ENCODE measurements around the gene SNX17. TPM values are rescaled to one million over a fixed set of nuclear protein-coding genes. Genes with fewer than 3 reads are reported as not detected.

SNX17 gene
- total RNA-seq, 4 donors from 2014 or later, result 59.8 to 99.3 (median 73.9) TPM

- in situ Hi-C loops (cut with MboI; ENCODE audit: low pct_ligation_motif_present in 1 of 4, low pct_unique_long_range_greater_than_20kb in 1 of 4, low sequenced_read_pairs in 3 of 4), result no loop called here
- peaks cover 14 to 37% (median 25%) of the 10 kb centered on the region in 4 donors for H3K4me1 ChIP-seq
- H3K27ac ChIP-seq, result no peak overlapping the region
- TF ChIP-seq POLR2AphosphoS5 (IDR thresholded peaks at IDR 0.05) (no peak), EP300 (IDR thresholded peaks at IDR 0.05; ENCODE audit: low read depth) (no peak), POLR2A (IDR thresholded peaks at IDR 0.05) (no peak)
- TF ChIP-seq, protein P1, sequence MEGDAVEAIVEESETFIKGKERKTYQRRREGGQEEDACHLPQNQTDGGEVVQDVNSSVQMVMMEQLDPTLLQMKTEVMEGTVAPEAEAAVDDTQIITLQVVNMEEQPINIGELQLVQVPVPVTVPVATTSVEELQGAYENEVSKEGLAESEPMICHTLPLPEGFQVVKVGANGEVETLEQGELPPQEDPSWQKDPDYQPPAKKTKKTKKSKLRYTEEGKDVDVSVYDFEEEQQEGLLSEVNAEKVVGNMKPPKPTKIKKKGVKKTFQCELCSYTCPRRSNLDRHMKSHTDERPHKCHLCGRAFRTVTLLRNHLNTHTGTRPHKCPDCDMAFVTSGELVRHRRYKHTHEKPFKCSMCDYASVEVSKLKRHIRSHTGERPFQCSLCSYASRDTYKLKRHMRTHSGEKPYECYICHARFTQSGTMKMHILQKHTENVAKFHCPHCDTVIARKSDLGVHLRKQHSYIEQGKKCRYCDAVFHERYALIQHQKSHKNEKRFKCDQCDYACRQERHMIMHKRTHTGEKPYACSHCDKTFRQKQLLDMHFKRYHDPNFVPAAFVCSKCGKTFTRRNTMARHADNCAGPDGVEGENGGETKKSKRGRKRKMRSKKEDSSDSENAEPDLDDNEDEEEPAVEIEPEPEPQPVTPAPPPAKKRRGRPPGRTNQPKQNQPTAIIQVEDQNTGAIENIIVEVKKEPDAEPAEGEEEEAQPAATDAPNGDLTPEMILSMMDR (IDR thresholded peaks at IDR 0.05), result no peak
- DNase-seq, result no peak
- no peak overlapping the region for H3K4me3 ChIP-seq
- no peaks in the 10 kb centered on the region for H3K27me3 ChIP-seq
- peaks cover 0 to 45% (median 20%) of the 10 kb centered on the region in 4 donors for H3K36me3 ChIP-seq
- intact Hi-C loops (cut with DNase I; ENCODE audit: low total_unique reads), result no loop called here
- no peaks in the 10 kb centered on the region for H3K9me3 ChIP-seq
- 60 to 73% methylated on average over 1 to 10 of the region's 10 CpGs for WGBS, 2 donors (ENCODE audit: low coverage in 1 of 2)
These were observed 6.6 kb downstream of the SNX17 start for GRCh38 chr2:27376866-27377617.

- Histone ChIP-seq H3K4me3 (no peak overlapping the region), H3K9me3 (no peaks in the 10 kb centered on the region), H3K36me3 (peaks cover 0 to 45% (median 20%) of the 10 kb centered on the region in 4 donors), H3K27ac (no peak overlapping the region), H3K4me1 (peaks cover 8 to 31% (median 20%) of the 10 kb centered on the region in 4 donors), H3K27me3 (no peaks in the 10 kb centered on the region)
- DNase-seq, result no peak
- 86% methylated on average over 15 of the region's 18 CpGs; no CpG with 5 or more reads in 1 of the 2 donors for WGBS, 2 donors (ENCODE audit: low coverage in 1 of 2)
- TF ChIP-seq, protein P1 (IDR thresholded peaks at IDR 0.05), result no peak
- TF ChIP-seq POLR2AphosphoS5 (IDR thresholded peaks at IDR 0.05), result peak in 1 of 3 donors; percentile 18
- TF ChIP-seq POLR2A (IDR thresholded peaks at IDR 0.05), result peak; percentile 4
- no peak for TF ChIP-seq EP300 (IDR thresholded peaks at IDR 0.05; ENCODE audit: low read depth)
- in situ Hi-C loops (cut with MboI; ENCODE audit: low pct_ligation_motif_present in 1 of 4, low pct_unique_long_range_greater_than_20kb in 1 of 4, low sequenced_read_pairs in 3 of 4) (no loop called here), intact Hi-C loops (cut with DNase I; ENCODE audit: low total_unique reads) (no loop called here)
These were observed 7.2 kb downstream of the SNX17 start for GRCh38 chr2:27377618-27378095.

DNA sequence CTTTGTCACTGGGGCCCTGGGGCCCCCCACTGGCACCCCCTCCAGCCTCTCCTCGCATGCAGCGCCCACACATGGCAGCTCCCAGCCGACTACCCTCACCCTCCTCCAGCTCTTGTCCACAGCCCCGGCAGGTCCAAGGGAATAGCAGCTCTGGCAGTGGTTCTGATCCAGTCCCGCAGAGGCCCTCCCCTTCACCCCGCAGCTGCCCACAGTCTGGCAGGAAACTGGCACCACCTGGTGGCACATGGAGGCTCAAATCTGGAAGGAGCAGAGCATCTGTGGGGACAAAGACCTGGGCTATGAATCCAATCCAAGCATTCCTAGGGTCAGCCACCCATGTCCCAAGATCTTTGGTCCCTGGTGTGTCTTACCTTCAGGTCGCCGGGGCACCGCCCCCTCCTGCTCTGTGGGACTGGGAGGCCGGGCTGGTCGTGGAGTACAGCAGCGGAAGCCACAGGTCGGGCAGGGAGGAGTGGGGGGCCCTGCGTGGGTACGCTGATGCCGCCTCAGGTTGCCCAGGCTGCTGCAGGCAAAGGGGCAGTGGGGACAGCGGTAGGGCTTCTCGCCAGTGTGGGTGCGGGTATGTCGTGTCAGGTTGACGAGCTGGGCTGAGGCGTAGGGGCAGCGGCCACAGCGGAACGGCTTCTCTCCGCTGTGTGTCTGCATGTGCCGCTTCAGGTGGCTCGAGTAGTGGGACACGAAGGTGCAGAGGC, 7.8 kb downstream of the SNX17 start:
- intact Hi-C loops (cut with DNase I; ENCODE audit: low total_unique reads), result no loop called here
- Histone ChIP-seq H3K9me3 (no peaks in the 10 kb centered on the region), H3K27me3 (no peaks in the 10 kb centered on the region), H3K4me3 (no peak overlapping the region), H3K36me3 (peaks cover 0 to 43% (median 21%) of the 10 kb centered on the region in 4 donors), H3K4me1 (peaks cover 8 to 25% (median 19%) of the 10 kb centered on the region in 4 donors), H3K27ac (peak overlapping the region in 1 of 4 donors; percentile 93)
- no peak for DNase-seq
- in situ Hi-C loops (cut with MboI; ENCODE audit: low pct_ligation_motif_present in 1 of 4, low pct_unique_long_range_greater_than_20kb in 1 of 4, low sequenced_read_pairs in 3 of 4), result no loop called here
- TF ChIP-seq POLR2AphosphoS5 (IDR thresholded peaks at IDR 0.05) (peak in 1 of 3 donors; percentile 34), EP300 (IDR thresholded peaks at IDR 0.05; ENCODE audit: low read depth) (no peak)
- WGBS, 2 donors (ENCODE audit: low coverage in 1 of 2), result 83% methylated on average over 29 of the region's 29 CpGs; no CpG with 5 or more reads in 1 of the 2 donors

GRCh38 chr2:27378809-27379290, 8.4 kb downstream of the SNX17 start:
- H3K9me3 ChIP-seq, result no peaks in the 10 kb centered on the region
- no peak for DNase-seq
- no peak for TF ChIP-seq POLR2A (IDR thresholded peaks at IDR 0.05)
- TF ChIP-seq EP300 (IDR thresholded peaks at IDR 0.05; ENCODE audit: low read depth), result no peak
- TF ChIP-seq, protein P1 (IDR thresholded peaks at IDR 0.05), result no peak
- TF ChIP-seq POLR2AphosphoS5 (IDR thresholded peaks at IDR 0.05), result no peak
- H3K27me3 ChIP-seq, result no peaks in the 10 kb centered on the region
- in situ Hi-C loops (cut with MboI; ENCODE audit: low pct_ligation_motif_present in 1 of 4, low pct_unique_long_range_greater_than_20kb in 1 of 4, low sequenced_read_pairs in 3 of 4), result no loop called here
- no peak overlapping the region for H3K4me3 ChIP-seq
- 85% methylated on average over 9 of the region's 9 CpGs; no CpG with 5 or more reads in 1 of the 2 donors for WGBS, 2 donors (ENCODE audit: low coverage in 1 of 2)
- intact Hi-C loops (cut with DNase I; ENCODE audit: low total_unique reads), result no loop called here
- H3K27ac ChIP-seq, result peak overlapping the region; percentile 90 to 95 (median 94)
- peaks cover 8 to 25% (median 19%) of the 10 kb centered on the region in 4 donors for H3K4me1 ChIP-seq
- peaks cover 0 to 43% (median 22%) of the 10 kb centered on the region in 4 donors for H3K36me3 ChIP-seq

Data from transverse colon (tissue), 4 donors.